GM23338 (cell line): ENCODE data around the gene CDK14. TPM values are rescaled to one million over a fixed set of nuclear protein-coding genes. Genes with fewer than 3 reads are reported as not detected.

Experiments
- ATAC-seq: fragments of 200-7000 bp; cut with Tn5 transposase; 3 replicates; pipeline ENCODE4 v1.9.1; 2020
- DNase-seq: peaks from one replicate; pipeline ENCODE4 v3.0.0-alpha.2; 2015; ENCODE audit warnings: low spot score
- H2AFZ ChIP-seq: fragments of 200-600 bp; sonication (generic); 2 replicates; pipeline ENCODE4 v1.8.0; 2016; ENCODE audit warnings: antibody characterized with exemption, mild to moderate bottlenecking, moderate library complexity
- H3F3A ChIP-seq: fragments of 200-600 bp; sonication (generic); replicated peaks from 2 replicates; pipeline ENCODE4 v1.8.0; 2017; ENCODE audit warnings: antibody characterized with exemption, mixed run types, low read depth
- H3K27ac ChIP-seq: fragments of 200-600 bp; sonication (generic); 2 replicates; pipeline ENCODE4 v1.6.1; 2016; ENCODE audit warnings: low read depth
- H3K27me3 ChIP-seq: fragments of 200-600 bp; sonication (generic); 2 replicates; pipeline ENCODE4 v1.8.0; 2016; ENCODE audit warnings: mild to moderate bottlenecking, mixed run types, moderate library complexity; ENCODE audit not compliant: insufficient read depth
- H3K36me3 ChIP-seq: fragments of 200-600 bp; sonication (generic); 2 replicates; pipeline ENCODE4 v1.8.0; 2016; ENCODE audit warnings: mild to moderate bottlenecking; ENCODE audit not compliant: insufficient read depth
- H3K4me1 ChIP-seq: fragments of 200-600 bp; sonication (generic); 2 replicates; pipeline ENCODE4 v1.8.0; 2016; ENCODE audit warnings: mild to moderate bottlenecking, moderate library complexity; ENCODE audit not compliant: insufficient read depth
- H3K4me2 ChIP-seq: fragments of 200-600 bp; sonication (generic); 2 replicates; pipeline ENCODE4 v1.7.1; 2017; ENCODE audit warnings: mixed run types
- H3K4me3 ChIP-seq: fragments of 200-600 bp; sonication (generic); 2 replicates; pipeline ENCODE4 v1.6.1; 2016; ENCODE audit warnings: mixed run types
- H3K79me2 ChIP-seq: fragments of 200-600 bp; sonication (generic); replicated peaks from 2 replicates; pipeline ENCODE4 v1.8.0; 2017; ENCODE audit warnings: mild to moderate bottlenecking; ENCODE audit not compliant: insufficient read depth
- H3K9me2 ChIP-seq: fragments of 200-600 bp; sonication (generic); 2 replicates; pipeline ENCODE4 v1.8.0; 2017; ENCODE audit not compliant: insufficient read depth
- H4K20me1 ChIP-seq: fragments of 200-600 bp; sonication (generic); replicated peaks from 2 replicates; pipeline ENCODE4 v1.8.0; 2017; ENCODE audit warnings: mild to moderate bottlenecking; ENCODE audit not compliant: insufficient read depth
- H3K27ac Mint-ChIP-seq: 2 replicates; pipeline ENCODE4 v1.8.0; 2020; ENCODE audit warnings: inconsistent platforms, mild to moderate bottlenecking, moderate library complexity, mixed read lengths
- H3K27me3 Mint-ChIP-seq: 3 replicates; pipeline ENCODE4 v1.8.0; 2022; ENCODE audit warnings: low read depth, mild to moderate bottlenecking, moderate library complexity, mixed read lengths, inconsistent platforms; ENCODE audit not compliant: insufficient read depth, poor library complexity
- H3K36me3 Mint-ChIP-seq: 3 replicates; pipeline ENCODE4 v1.8.0; 2021; ENCODE audit warnings: low read depth, mild to moderate bottlenecking, inconsistent platforms, moderate library complexity, mixed read lengths
- H3K4me1 Mint-ChIP-seq: 3 replicates; pipeline ENCODE4 v1.8.0; 2020; ENCODE audit warnings: mild to moderate bottlenecking, inconsistent platforms, mixed read lengths
- H3K4me3 Mint-ChIP-seq: 3 replicates; pipeline ENCODE4 v1.8.0; 2021; ENCODE audit warnings: moderate library complexity, mild to moderate bottlenecking, inconsistent platforms, mixed read lengths
- H3K9me3 Mint-ChIP-seq: 3 replicates; pipeline ENCODE4 v1.8.0; 2020; ENCODE audit warnings: moderate library complexity, mild to moderate bottlenecking, inconsistent platforms, mixed read lengths
- CREB1 ChIP-seq: fragments of 250-450 bp; sonication (Bioruptor Pico); IDR thresholded peaks from 2 replicates; pipeline ENCODE4 v1.5.0; 2020; ENCODE audit warnings: low read depth, mild to moderate bottlenecking, moderate library complexity
- ETS1 ChIP-seq: IDR thresholded peaks from 2 replicates; pipeline ENCODE4 v1.6.1; 2016; ENCODE audit warnings: antibody characterized with exemption
- EZH2 ChIP-seq: fragments of 200-600 bp; sonication (generic); IDR thresholded peaks from one replicate; pipeline ENCODE4 v1.8.0; 2017; ENCODE audit warnings: antibody characterized with exemption, mild to moderate bottlenecking, low read depth; ENCODE audit not compliant: unreplicated experiment
- EZH2phosphoT487 ChIP-seq: fragments of 200-600 bp; sonication (generic); IDR thresholded peaks from one replicate; pipeline ENCODE4 v1.8.1; 2018; ENCODE audit warnings: antibody characterized with exemption; ENCODE audit not compliant: unreplicated experiment
- JUNB ChIP-seq: IDR thresholded peaks from one replicate; pipeline ENCODE4 v1.6.1; 2016; ENCODE audit warnings: antibody characterized with exemption; ENCODE audit not compliant: unreplicated experiment
- NANOG ChIP-seq: IDR thresholded peaks from 2 replicates; pipeline ENCODE4 v1.6.1; 2016; ENCODE audit warnings: antibody characterized with exemption, borderline replicate concordance
- POLR2AphosphoS5 ChIP-seq: IDR thresholded peaks from 2 replicates; pipeline ENCODE4 v1.6.1; 2016; ENCODE audit warnings: antibody characterized with exemption, low read depth
- REST ChIP-seq: IDR thresholded peaks from one replicate; pipeline ENCODE4 v1.6.1; 2018; ENCODE audit warnings: antibody characterized with exemption; ENCODE audit not compliant: unreplicated experiment
- STAT1 ChIP-seq: IDR thresholded peaks from one replicate; pipeline ENCODE4 v1.6.1; 2016; ENCODE audit warnings: antibody characterized with exemption; ENCODE audit not compliant: unreplicated experiment
- ZNF114 ChIP-seq: fragments of 250-450 bp; sonication (Bioruptor Pico); IDR thresholded peaks from 2 replicates; pipeline ENCODE4 v1.5.0; 2020; ENCODE audit warnings: mild to moderate bottlenecking, moderate library complexity
- ZNF331 ChIP-seq: fragments of 250-450 bp; sonication (Bioruptor Pico); IDR thresholded peaks from 2 replicates; pipeline ENCODE4 v1.5.0; 2020; ENCODE audit warnings: low read depth, mild to moderate bottlenecking, moderate library complexity
- ZNF462 ChIP-seq: fragments of 250-450 bp; sonication (Bioruptor Pico); IDR thresholded peaks from 2 replicates; pipeline ENCODE4 v1.5.0; 2020; ENCODE audit warnings: mild to moderate bottlenecking, moderate library complexity
- polyA plus RNA-seq: library from polyadenylated mRNA; unstranded; fragments of >200 nt; fragmentation: Nextera tagmentation; extraction: Ambion mirVana; gene quantifications from 2 replicates; pipeline ENCODE4 v1.2.1, GENCODE V29; 2016
- total RNA-seq: library from RNA; depleted of rRNA; stranded (reverse); fragments of >200 nt; shearing (Covaris generic); gene quantifications from 2 replicates; pipeline ENCODE4 v1.2.3, GENCODE V29; 2014

Gene CDK14
- total and polyA plus RNA-seq, 2 experiments from 2014 or later = 11.2 to 24.0 TPM

DNA sequence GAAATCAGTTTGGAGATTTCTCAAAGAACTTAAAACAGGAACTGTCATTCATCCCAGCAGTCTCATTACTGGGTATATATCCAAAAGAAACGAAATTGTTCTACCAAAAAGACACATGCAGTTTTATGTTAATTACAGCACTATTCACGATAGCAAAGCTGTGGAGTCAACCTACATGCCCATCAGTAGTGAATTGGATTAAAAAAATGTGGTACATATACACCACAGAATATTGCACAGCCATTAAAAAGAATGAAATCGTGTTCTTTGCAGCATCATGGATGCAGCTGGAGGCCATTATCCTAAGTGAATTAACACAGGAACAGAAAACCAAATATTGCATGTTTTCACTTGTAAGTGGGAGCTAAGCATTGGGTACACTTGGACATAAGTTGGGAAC, 158.9 kb downstream of the CDK14 start (continued):
- TF ChIP-seq ETS1 = no peak
- no peak for TF ChIP-seq POLR2AphosphoS5
- TF ChIP-seq JUNB = no peak
- TF ChIP-seq EZH2phosphoT487 = no peak
- no peak for TF ChIP-seq CREB1
- no peak for TF ChIP-seq EZH2
- TF ChIP-seq REST = no peak
- TF ChIP-seq NANOG = no peak
- no peak for TF ChIP-seq ZNF114
- no peak for TF ChIP-seq STAT1
- TF ChIP-seq ZNF331 = no peak

DNA sequence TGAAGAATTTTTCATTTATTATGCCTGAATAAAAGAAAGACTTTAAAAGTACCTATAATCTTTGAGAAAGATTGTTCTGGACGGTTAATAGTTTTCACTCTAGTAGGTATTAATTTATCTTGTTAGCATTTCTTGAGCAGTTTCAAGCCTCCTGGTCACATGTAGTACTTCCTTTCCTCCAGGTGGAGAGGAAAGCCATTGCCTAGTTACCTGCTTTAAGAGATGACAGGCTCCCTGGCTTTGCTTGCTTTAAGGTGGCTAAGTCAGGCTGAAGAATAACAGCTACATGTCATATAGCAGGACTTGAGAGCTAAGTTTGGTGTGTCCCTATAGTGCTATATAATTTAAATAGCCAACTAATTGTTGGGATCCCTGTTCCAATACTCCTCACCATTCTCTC, 160.2 kb downstream of the CDK14 start:
- H3K4me1 ChIP-seq = no peaks in the 10 kb centered on the region
- H4K20me1 ChIP-seq = no peaks in the 10 kb centered on the region; the same call in 1 of the 2 replicates
- H3K27me3 ChIP-seq = no peaks in the 10 kb centered on the region
- H3K4me2 ChIP-seq = no peak overlapping the region
- no peak for DNase-seq
- H3K4me1 Mint-ChIP-seq = 0 out of 3 replicates have a peak, but pooled peaks cover 5% of the 10 kb centered on the region
- no peaks in the 10 kb centered on the region for H3K36me3 ChIP-seq
- H3K9me2 ChIP-seq = no peaks in the 10 kb centered on the region
- no peak for ATAC-seq
- no peak overlapping the region for H3K4me3 ChIP-seq
- no peak overlapping the region for H3K27ac Mint-ChIP-seq
- no peak overlapping the region for H3K4me3 Mint-ChIP-seq
- no peaks in the 10 kb centered on the region for H3K9me3 Mint-ChIP-seq
- H3K36me3 Mint-ChIP-seq = no peaks in the 10 kb centered on the region
- H2AFZ ChIP-seq = no peak overlapping the region
- no peaks in the 10 kb centered on the region for H3F3A ChIP-seq
- H3K79me2 ChIP-seq = 0 out of 2 replicates have a peak, but pooled peaks cover 9% of the 10 kb centered on the region
- no peak overlapping the region for H3K27ac ChIP-seq
- H3K27me3 Mint-ChIP-seq = no peaks in the 10 kb centered on the region
- TF ChIP-seq CREB1 = no peak
- TF ChIP-seq STAT1 = no peak
- no peak for TF ChIP-seq ZNF462 (CRISPR knock-in tag)
- no peak for TF ChIP-seq EZH2phosphoT487
- TF ChIP-seq REST = no peak
- TF ChIP-seq ZNF114 = no peak
